K562 (cell line): Measurements from ENCODE around the gene PIGT. TPM values are rescaled to one million over a fixed set of nuclear protein-coding genes. Genes with fewer than 3 reads are reported as not detected.

Experiments
- ATAC-seq: fragments of 200-7000 bp; cut with Tn5 transposase; 3 replicates; pipeline ENCODE4 v1.9.1; 2020; ENCODE audit warnings: moderate library complexity
- BruUV-seq: library from RNA; stranded (reverse); fragments of 400-500 nt; replicated peaks from 2 replicates; lab custom pipeline; 2021; lab: Mats Ljungman, UMichigan
- CTCF ChIA-PET: fragments of 300-600 bp; formaldehyde crosslinking; extraction: SDS; loops from one replicate; lab custom pipeline; 2021; ENCODE audit warnings: low intra/inter-chr PET ratio; lab: Yijun Ruan, JAX
- POLR2A ChIA-PET: fragments of 300-600, 350-650 bp; sonication (Branson Sonifier 250); formaldehyde crosslinking; extraction: SDS; loops from one replicate; lab custom pipeline; 2021; ENCODE audit warnings: antibody characterized with exemption, inconsistent platforms; lab: Yijun Ruan, JAX
- DNase-seq, 4 experiments: peaks; one replicate each; pipeline versions ENCODE4 v3.0.0 to v3.0.0-alpha.2; 2011 to 2018; ENCODE audit warnings: low spot score in 3 of 4, mixed read lengths in 3 of 4; ENCODE audit errors: extremely low read depth in 1 of 4
- FAIRE-seq: peaks from 2 replicates; lab custom pipeline; 2011; peaks lifted over from hg19 to GRCh38; lab: Jason Lieb, UNC
- H2AFZ ChIP-seq: 2 replicates; pipeline ENCODE4 v1.6.0; 2011; ENCODE audit warnings: low read depth, low read length, control low read depth, inconsistent platforms
- H3K27ac ChIP-seq: fragments of 200-600 bp; 3 replicates; pipeline ENCODE4 v1.8.0; 2011; ENCODE audit warnings: low read depth, mild to moderate bottlenecking, control low read depth, inconsistent platforms, low read length, moderate library complexity, mixed read lengths; ENCODE audit errors: extremely low read depth
- H3K27me3 ChIP-seq, 2 experiments: fragments of 300-600 bp in 1 of 2; 2 replicates in 1 of 2; 3 replicates in 1 of 2; pipeline versions ENCODE4 v1.6.0 to v1.8.0; 2011; ENCODE audit warnings: inconsistent platforms in 2 of 2, low read length in 2 of 2, mild to moderate bottlenecking in 1 of 2, mixed read lengths in 1 of 2, moderate library complexity in 1 of 2; ENCODE audit not compliant: control insufficient read depth in 2 of 2, insufficient read depth in 2 of 2
- H3K36me3 ChIP-seq: fragments of 300-600 bp; 3 replicates; pipeline ENCODE4 v1.8.0; 2011; ENCODE audit warnings: mild to moderate bottlenecking, low read length, inconsistent platforms; ENCODE audit not compliant: control insufficient read depth, insufficient read depth
- H3K4me1 ChIP-seq, 2 experiments: fragments of 200-600 bp in 1 of 2; replicated peaks in 1 of 2; 2 replicates in 1 of 2; 3 replicates in 1 of 2; pipeline versions ENCODE4 v1.5.1 to v1.8.0; 2011; ENCODE audit warnings: inconsistent platforms in 2 of 2, low read length in 2 of 2, mild to moderate bottlenecking in 1 of 2, mixed read lengths in 1 of 2, moderate library complexity in 1 of 2; ENCODE audit not compliant: control insufficient read depth in 2 of 2, insufficient read depth in 2 of 2
- H3K4me2 ChIP-seq: 2 replicates; pipeline ENCODE4 v1.6.1; 2011; ENCODE audit warnings: low read length, control low read depth, inconsistent platforms, mixed read lengths; ENCODE audit not compliant: insufficient read depth
- H3K4me3 ChIP-seq: fragments of 200-600 bp; sonication (generic), shearing (Covaris generic); 2 replicates; pipeline ENCODE4 v1.5.1; 2016; ENCODE audit warnings: control low read depth, inconsistent platforms
- H3K79me2 ChIP-seq: fragments of 200-600 bp; 3 replicates; pipeline ENCODE4 v1.8.0; 2011; ENCODE audit warnings: low read length, inconsistent platforms; ENCODE audit not compliant: control insufficient read depth, insufficient read depth
- H3K9ac ChIP-seq, 2 experiments: 2 replicates each; pipeline versions ENCODE4 v1.6.0 to v1.6.1; 2011; ENCODE audit warnings: low read depth in 2 of 2, low read length in 2 of 2, control low read depth in 1 of 2, inconsistent platforms in 1 of 2, mild to moderate bottlenecking in 1 of 2, mixed read lengths in 1 of 2; ENCODE audit not compliant: insufficient read depth in 1 of 2
- H3K9me1 ChIP-seq: one replicate; pipeline ENCODE4 v1.6.0; 2011; ENCODE audit warnings: inconsistent platforms, mild to moderate bottlenecking, low read length, moderate library complexity; ENCODE audit not compliant: control insufficient read depth, insufficient read depth
- H3K9me3 ChIP-seq: replicated peaks from 2 replicates; pipeline ENCODE4 v1.5.1; 2011; ENCODE audit warnings: low read depth, low read length, inconsistent platforms; ENCODE audit not compliant: control insufficient read depth, insufficient read depth
- H4K20me1 ChIP-seq: replicated peaks from 2 replicates; pipeline ENCODE4 v1.6.1; 2011; ENCODE audit warnings: low read length, inconsistent platforms, mixed read lengths; ENCODE audit not compliant: control insufficient read depth, insufficient read depth
- ATF6 ChIP-seq: sonication (generic); formaldehyde crosslinking; IDR thresholded peaks from 2 replicates; pipeline ENCODE4 v1.4.0; 2020; ENCODE audit warnings: mild to moderate bottlenecking, missing genetic modification reagents
- C11orf30 ChIP-seq: fragments of 450-650 bp; IDR thresholded peaks from 2 replicates; pipeline ENCODE4 v1.6.1; 2016; ENCODE audit warnings: low read depth, mild to moderate bottlenecking
- CBX3 ChIP-seq, 2 experiments: IDR thresholded peaks; 1 replicate in 1 of 2; 2 replicates in 1 of 2; pipeline ENCODE4 v1.6.1; 2012; ENCODE audit warnings: inconsistent platforms in 2 of 2, low read length in 2 of 2, borderline replicate concordance in 1 of 2, control low read depth in 1 of 2
- CBX5 ChIP-seq: IDR thresholded peaks from 2 replicates; pipeline ENCODE4 v1.6.1; 2014; ENCODE audit warnings: low read depth, borderline replicate concordance
- GATAD2B ChIP-seq: fragments of 450-650 bp; IDR thresholded peaks from 2 replicates; pipeline ENCODE4 v1.6.1; 2017; ENCODE audit warnings: mild to moderate bottlenecking, borderline replicate concordance
- GTF2F1 ChIP-seq: IDR thresholded peaks from 2 replicates; pipeline ENCODE4 v1.6.1; 2011; ENCODE audit warnings: low read depth, low read length, improper control_type of control experiment
- ILF3 ChIP-seq: fragments of 450-650 bp; IDR thresholded peaks from 2 replicates; pipeline ENCODE4 v1.6.1; 2018; ENCODE audit warnings: antibody characterized with exemption, mild to moderate bottlenecking, moderate library complexity, borderline replicate concordance
- IRF2 ChIP-seq: sonication (generic); formaldehyde crosslinking; IDR thresholded peaks from 2 replicates; pipeline ENCODE4 v1.8.1; 2022; ENCODE audit warnings: mild to moderate bottlenecking, missing genetic modification reagents
- JUND ChIP-seq, 2 experiments: IDR thresholded peaks; 2 replicates in 1 of 2; 3 replicates in 1 of 2; pipeline ENCODE4 v1.6.1; 2011; ENCODE audit warnings: borderline replicate concordance in 2 of 2, low read depth in 2 of 2, low read length in 2 of 2, improper control_type of control experiment in 1 of 2, missing biosample characterization in 1 of 2, missing genetic modification characterization in 1 of 2, missing genetic modification reagents in 1 of 2
- MCM5 ChIP-seq: fragments of 450-650 bp; IDR thresholded peaks from 2 replicates; pipeline ENCODE4 v1.6.1; 2016; ENCODE audit warnings: low read depth
- NFE2L1 ChIP-seq: fragments of 450-650 bp; IDR thresholded peaks from 2 replicates; pipeline ENCODE4 v1.6.1; 2016; ENCODE audit warnings: missing genetic modification characterization, low read depth, mild to moderate bottlenecking, missing compliant biosample characterization, moderate library complexity, borderline replicate concordance
- POLR2G ChIP-seq: fragments of 200-400 bp; formaldehyde crosslinking; IDR thresholded peaks from 2 replicates; pipeline ENCODE4 v1.6.1; 2017; ENCODE audit warnings: low read depth, mild to moderate bottlenecking, antibody characterized with exemption, low read length, moderate library complexity
- SMARCE1 ChIP-seq: fragments of 450-650 bp; IDR thresholded peaks from 2 replicates; pipeline ENCODE4 v1.7.1; 2016; ENCODE audit warnings: mild to moderate bottlenecking
- SNRNP70 ChIP-seq: fragments of 200-400 bp; formaldehyde crosslinking; optimal IDR thresholded peaks from 2 replicates; pipeline ENCODE3; 2017; ENCODE audit warnings: low read depth, low read length
- TGIF2 ChIP-seq: sonication (generic); formaldehyde crosslinking; IDR thresholded peaks from 2 replicates; pipeline ENCODE4 v1.8.1; 2022; ENCODE audit warnings: mild to moderate bottlenecking, missing genetic modification reagents, moderate library complexity
- USF1 ChIP-seq: sonication (generic); formaldehyde crosslinking; IDR thresholded peaks from 2 replicates; pipeline ENCODE4 v1.9.0; 2022; ENCODE audit warnings: mild to moderate bottlenecking, missing genetic modification reagents
- XRCC3 ChIP-seq: fragments of 450-650 bp; IDR thresholded peaks from 2 replicates; pipeline ENCODE4 v1.6.1; 2017; ENCODE audit warnings: mild to moderate bottlenecking, moderate library complexity
- ZBTB12 ChIP-seq: fragments of 250-450 bp; sonication (Bioruptor Pico); IDR thresholded peaks from 2 replicates; pipeline ENCODE4 v1.4.0; 2020
- ZNF277 ChIP-seq: fragments of 250-450 bp; sonication (Bioruptor Pico); IDR thresholded peaks from 2 replicates; pipeline ENCODE4 v1.8.0; 2022; ENCODE audit warnings: inconsistent platforms, mild to moderate bottlenecking, moderate library complexity, borderline replicate concordance
- WGBS: fragments of 100-300 bp; shearing (Covaris generic); methylation state at CpG from one replicate; pipeline ENCODE4 v1.1.6; 2016; ENCODE audit warnings: low coverage, mixed read lengths; ENCODE audit not compliant: insufficient coverage; ENCODE audit errors: missing lambda C conversion rate; 5-methylcytosine and 5-hydroxymethylcytosine counted together
- in situ Hi-C: fragments of 300-500 bp; cut with MboI; formaldehyde crosslinking; loops from 4 replicates; pipeline ENCODE4 v1.15.0; 2018; ENCODE audit warnings: inconsistent platforms, mixed read lengths
- intact Hi-C: fragments of 100-400 bp; cut with micrococcal nuclease; formaldehyde crosslinking; loops from 2 replicates; pipeline ENCODE4 v1.14.2; 2022
- polyA plus RNA-seq, 8 experiments: library from polyadenylated mRNA; depleted of rRNA in 4 of 8; stranded (reverse) in 5 of 8; unstranded in 3 of 8; fragments of >200 nt; fragmentation: Nextera tagmentation in 2 of 8; fragmentation: Illumina TruSeq in 1 of 8; extraction: Ambion mirVana in 2 of 8; extraction: Trizol in 1 of 8; gene quantifications; 2 replicates each; pipeline versions ENCODE4 v1.2.1 to v1.2.3, GENCODE V29; 2011 to 2014; ENCODE audit warnings: inconsistent platforms in 1 of 8, missing spikeins in 1 of 8
- total RNA-seq, 7 experiments: library from RNA; depleted of rRNA in 6 of 7; stranded (reverse); fragments of >200 nt in 6 of 7; fragmentation: Illumina TruSeq in 2 of 7; extraction: Trizol in 2 of 7; gene quantifications; 2 replicates each; pipeline versions ENCODE4 v1.2.1 to v1.2.3, GENCODE V29; 2011 to 2021; ENCODE audit warnings: low replicate concordance in 1 of 7

The PIGT gene
- total and polyA plus RNA-seq, 9 of the 15 experiments (the other 6 are each of a cell fraction or from before 2014, with no cell fraction given), result 14.6 to 108 (median 46.9) TPM

- H2AFZ ChIP-seq, result no peak overlapping the region
- H3K4me2 ChIP-seq, result no peak overlapping the region
- H4K20me1 ChIP-seq, result no peaks in the 10 kb centered on the region
- peaks cover 0 to 3% of the 10 kb centered on the region in 2 experiments; a peak in 1 of 5 replicates for H3K4me1 ChIP-seq
- FAIRE-seq (no peak), DNase-seq (no peak), ATAC-seq (no peak)
- H3K27ac ChIP-seq, result no peak overlapping the region
- CTCF ChIA-PET, result no interaction called here
- H3K36me3 ChIP-seq, result no peaks in the 10 kb centered on the region
- WGBS, result 34% methylated on average over 6 of the region's 7 CpGs
- no peak overlapping the region for H3K4me3 ChIP-seq
- no peak overlapping the region; a peak in 1 of 4 replicates for H3K9ac ChIP-seq
- H3K79me2 ChIP-seq, result no peaks in the 10 kb centered on the region
- H3K27me3 ChIP-seq, result no peaks in the 10 kb centered on the region
- intact Hi-C loops (no loop called here), in situ Hi-C loops (no loop called here)
- no TSS peak for BruUV-seq
- H3K9me1 ChIP-seq, result no peaks in the 10 kb centered on the region
- POLR2A ChIA-PET, result no interaction called here
- H3K9me3 ChIP-seq, result peaks cover 2% of the 10 kb centered on the region; the same call in 1 of the 2 replicates
- TF ChIP-seq JUND (IDR thresholded peaks at IDR 0.05; ENCODE audit: borderline replicate concordance, low read depth, low read length) (no peak), JUND (tag; IDR thresholded peaks at IDR 0.05; ENCODE audit: borderline replicate concordance, low read depth, low read length) (no peak), MCM5 (no peak), USF1 (CRISPR knock-in tag) (no peak), SNRNP70 (no peak), XRCC3 (no peak), NFE2L1 (tag) (no peak), ILF3 (no peak), CBX5 (no peak), CBX3 (IDR thresholded peaks at IDR 0.05; ENCODE audit: borderline replicate concordance in 1 of 2, low read length in 2 of 2) (no peak), C11orf30 (no peak), ATF6 (CRISPR knock-in tag) (no peak), POLR2G (no peak), ZNF277 (CRISPR knock-in tag) (no peak), TGIF2 (CRISPR knock-in tag) (no peak), GATAD2B (no peak), GTF2F1 (no peak), SMARCE1 (no peak), IRF2 (CRISPR knock-in tag) (no peak), ZBTB12 (CRISPR knock-in tag) (no peak)
Measured at GRCh38 chr20:45395114-45395415, 20.9 kb upstream of the PIGT start.
